Panc1 (cell line): Measurements from ENCODE around the gene WNT5A. TPM values are rescaled to one million over a fixed set of nuclear protein-coding genes. Genes with fewer than 3 reads are reported as not detected.

ENCODE experiments used
- ATAC-seq: fragments of 200-7000 bp; cut with Tn5 transposase; 2 replicates; pipeline ENCODE4 v1.9.1; 2020; ENCODE audit warnings: mild to moderate bottlenecking, moderate library complexity
- BruUV-seq: library from RNA; stranded (reverse); fragments of 400-500 nt; replicated peaks from 2 replicates; lab custom pipeline; 2021; lab: Mats Ljungman, UMichigan
- CTCF ChIA-PET: fragments of 300-600 bp; sonication (Branson Sonifier 250); formaldehyde crosslinking; loops from one replicate; lab custom pipeline; 2022; ENCODE audit warnings: antibody characterized with exemption; lab: Charles Lee
- POLR2A ChIA-PET: fragments of 300-600 bp; sonication (Branson Sonifier 250); formaldehyde crosslinking; loops from one replicate; lab custom pipeline; 2022; ENCODE audit warnings: antibody characterized with exemption; lab: Charles Lee
- DNase-seq: peaks from one replicate; pipeline ENCODE4 v3.0.0-alpha.2; 2010; ENCODE audit warnings: low read depth, low spot score
- H3K27ac ChIP-seq: 2 replicates; pipeline ENCODE4 v1.5.1; 2011; ENCODE audit warnings: mild to moderate bottlenecking, low read length, inconsistent platforms
- H3K27me3 ChIP-seq: fragments of 200-500 bp; sonication (Bioruptor generic); 2 replicates; pipeline ENCODE4 v1.6.0; 2014; ENCODE audit warnings: low read length, inconsistent platforms; ENCODE audit not compliant: control insufficient read depth, insufficient read depth
- H3K36me3 ChIP-seq: fragments of 200-500 bp; sonication (Bioruptor generic); 2 replicates; pipeline ENCODE4 v1.5.1; 2014; ENCODE audit warnings: inconsistent platforms, mild to moderate bottlenecking, low read length, moderate library complexity; ENCODE audit not compliant: control insufficient read depth, insufficient read depth
- H3K4me1 ChIP-seq: 2 replicates; pipeline ENCODE4 v1.5.1; 2011; ENCODE audit warnings: inconsistent platforms, mild to moderate bottlenecking, low read length, moderate library complexity; ENCODE audit not compliant: control insufficient read depth, insufficient read depth
- H3K4me3 ChIP-seq, 2 experiments: 2 replicates each; pipeline ENCODE4 v1.5.1; 2011 to 2012; ENCODE audit warnings: low read depth in 2 of 2, low read length in 2 of 2, mild to moderate bottlenecking in 2 of 2, inconsistent platforms in 1 of 2, moderate library complexity in 1 of 2
- H3K9me3 ChIP-seq: fragments of 200-500 bp; sonication (Bioruptor generic); 2 replicates; pipeline ENCODE4 v1.5.1; 2014; ENCODE audit warnings: low read depth, mild to moderate bottlenecking, inconsistent platforms, low read length, moderate library complexity; ENCODE audit not compliant: control insufficient read depth, insufficient read depth
- POLR2AphosphoS5 ChIP-seq: IDR thresholded peaks from 2 replicates; pipeline ENCODE4 v1.6.1; 2012; ENCODE audit warnings: mild to moderate bottlenecking, low read depth, low read length, moderate library complexity
- SIN3A ChIP-seq: IDR thresholded peaks from 2 replicates; pipeline ENCODE4 v1.6.1; 2012; ENCODE audit warnings: low read depth, mild to moderate bottlenecking, low read length, moderate library complexity, borderline replicate concordance; ENCODE audit not compliant: insufficient read depth
- TCF7L2 ChIP-seq: IDR thresholded peaks from 2 replicates; pipeline ENCODE4 v1.6.1; 2011; ENCODE audit warnings: mild to moderate bottlenecking, low read depth, low read length, inconsistent platforms
- in situ Hi-C: cut with HindIII; loops from 2 replicates; pipeline ENCODE4 v1.10.0; 2016; ENCODE audit warnings: low sequenced_read_pairs, low pct_unique_long_range_greater_than_20kb
- intact Hi-C: fragments of 100-400 bp; cut with micrococcal nuclease; formaldehyde crosslinking; loops from one replicate; pipeline ENCODE4 v1.10.0; 2022; ENCODE audit not compliant: unreplicated experiment
- total RNA-seq: library from RNA; stranded (reverse); gene quantifications from one replicate; pipeline ENCODE4 v1.2.1, GENCODE V29; 2021; ENCODE audit not compliant: unreplicated experiment
- TF ChIP-seq, protein P1 (sequence below), 2 experiments: IDR thresholded peaks; 2 replicates each; pipeline ENCODE4 v1.6.1; 2011 to 2012; ENCODE audit warnings: low read depth in 2 of 2, control low read depth in 1 of 2, low read length in 1 of 2, mild to moderate bottlenecking in 1 of 2, moderate library complexity in 1 of 2; ENCODE audit not compliant: insufficient read depth in 1 of 2
- TF ChIP-seq, protein P2 (sequence below): fragments of 450-650 bp; IDR thresholded peaks from 2 replicates; pipeline ENCODE4 v1.5.1; 2017; ENCODE audit warnings: mild to moderate bottlenecking

WNT5A gene
- total RNA-seq, 1 experiment from 2014 or later: 0.54 TPM

DNA sequence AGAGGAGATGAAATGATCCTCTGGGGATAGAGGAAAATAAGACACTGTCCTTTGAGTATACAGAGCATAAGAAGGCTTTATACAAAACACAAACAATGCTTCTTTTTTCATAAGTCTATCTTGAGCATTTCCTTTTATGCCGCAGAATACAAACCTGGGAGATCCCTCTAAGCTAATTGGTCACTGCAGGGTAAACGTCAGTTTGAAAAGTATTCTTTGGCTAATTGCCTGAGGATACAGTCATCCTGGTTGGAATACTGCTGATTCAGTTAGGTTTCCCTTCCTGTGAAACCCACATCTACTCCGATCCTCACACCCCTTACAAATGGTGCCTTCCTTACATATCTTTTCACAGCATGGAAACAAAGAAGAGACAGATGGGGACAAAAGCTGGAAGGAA is 10.6 kb downstream of the WNT5A start:
- Histone ChIP-seq H3K27ac (no peak overlapping the region), H3K4me1 (no peaks in the 10 kb centered on the region), H3K9me3 (no peaks in the 10 kb centered on the region), H3K36me3 (no peaks in the 10 kb centered on the region), H3K27me3 (peaks cover 13% of the 10 kb centered on the region), H3K4me3 (no peak overlapping the region)
- in situ Hi-C loops: no loop called here
- no TSS peak for BruUV-seq
- intact Hi-C loops: no loop called here
- ChIA-PET POLR2A (no interaction called here), CTCF (no interaction called here)
- TF ChIP-seq, protein P1, sequence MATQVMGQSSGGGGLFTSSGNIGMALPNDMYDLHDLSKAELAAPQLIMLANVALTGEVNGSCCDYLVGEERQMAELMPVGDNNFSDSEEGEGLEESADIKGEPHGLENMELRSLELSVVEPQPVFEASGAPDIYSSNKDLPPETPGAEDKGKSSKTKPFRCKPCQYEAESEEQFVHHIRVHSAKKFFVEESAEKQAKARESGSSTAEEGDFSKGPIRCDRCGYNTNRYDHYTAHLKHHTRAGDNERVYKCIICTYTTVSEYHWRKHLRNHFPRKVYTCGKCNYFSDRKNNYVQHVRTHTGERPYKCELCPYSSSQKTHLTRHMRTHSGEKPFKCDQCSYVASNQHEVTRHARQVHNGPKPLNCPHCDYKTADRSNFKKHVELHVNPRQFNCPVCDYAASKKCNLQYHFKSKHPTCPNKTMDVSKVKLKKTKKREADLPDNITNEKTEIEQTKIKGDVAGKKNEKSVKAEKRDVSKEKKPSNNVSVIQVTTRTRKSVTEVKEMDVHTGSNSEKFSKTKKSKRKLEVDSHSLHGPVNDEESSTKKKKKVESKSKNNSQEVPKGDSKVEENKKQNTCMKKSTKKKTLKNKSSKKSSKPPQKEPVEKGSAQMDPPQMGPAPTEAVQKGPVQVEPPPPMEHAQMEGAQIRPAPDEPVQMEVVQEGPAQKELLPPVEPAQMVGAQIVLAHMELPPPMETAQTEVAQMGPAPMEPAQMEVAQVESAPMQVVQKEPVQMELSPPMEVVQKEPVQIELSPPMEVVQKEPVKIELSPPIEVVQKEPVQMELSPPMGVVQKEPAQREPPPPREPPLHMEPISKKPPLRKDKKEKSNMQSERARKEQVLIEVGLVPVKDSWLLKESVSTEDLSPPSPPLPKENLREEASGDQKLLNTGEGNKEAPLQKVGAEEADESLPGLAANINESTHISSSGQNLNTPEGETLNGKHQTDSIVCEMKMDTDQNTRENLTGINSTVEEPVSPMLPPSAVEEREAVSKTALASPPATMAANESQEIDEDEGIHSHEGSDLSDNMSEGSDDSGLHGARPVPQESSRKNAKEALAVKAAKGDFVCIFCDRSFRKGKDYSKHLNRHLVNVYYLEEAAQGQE (IDR thresholded peaks at IDR 0.05; ENCODE audit: insufficient read depth in 1 of 2, low read depth in 2 of 2, low read length in 1 of 2): no peak
- no peak for TF ChIP-seq POLR2AphosphoS5
- ATAC-seq: no peak
- no peak for DNase-seq

DNA sequence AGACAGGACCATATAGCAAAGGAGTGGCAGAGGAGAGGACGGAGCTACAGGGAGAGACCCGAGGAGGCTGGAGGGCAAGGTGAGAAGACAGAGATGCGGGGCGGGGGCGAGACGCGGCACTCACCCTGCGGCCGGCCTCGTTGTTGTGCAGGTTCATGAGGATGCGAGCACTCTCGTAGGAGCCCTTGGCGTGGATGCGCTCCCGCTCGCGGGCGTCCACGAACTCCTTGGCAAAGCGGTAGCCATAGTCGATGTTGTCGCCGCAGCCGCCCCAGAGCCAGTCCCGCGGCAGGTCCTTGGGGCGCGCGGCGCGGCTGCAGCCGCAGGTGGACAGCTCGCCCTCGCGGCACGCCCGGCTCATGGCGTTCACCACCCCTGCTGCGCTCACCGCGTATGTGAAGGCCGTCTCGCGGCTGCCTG is 12.9 kb downstream of the WNT5A start:
- Histone ChIP-seq H3K9me3 (no peaks in the 10 kb centered on the region), H3K27me3 (peaks cover 5% of the 10 kb centered on the region; the same call in 1 of the 2 replicates), H3K4me1 (no peaks in the 10 kb centered on the region), H3K36me3 (no peaks in the 10 kb centered on the region), H3K27ac (no peak overlapping the region), H3K4me3 (no peak overlapping the region)
- TF ChIP-seq, protein P1 (IDR thresholded peaks at IDR 0.05; ENCODE audit: insufficient read depth in 1 of 2, low read depth in 2 of 2, low read length in 1 of 2): no peak
- TF ChIP-seq, protein P2, sequence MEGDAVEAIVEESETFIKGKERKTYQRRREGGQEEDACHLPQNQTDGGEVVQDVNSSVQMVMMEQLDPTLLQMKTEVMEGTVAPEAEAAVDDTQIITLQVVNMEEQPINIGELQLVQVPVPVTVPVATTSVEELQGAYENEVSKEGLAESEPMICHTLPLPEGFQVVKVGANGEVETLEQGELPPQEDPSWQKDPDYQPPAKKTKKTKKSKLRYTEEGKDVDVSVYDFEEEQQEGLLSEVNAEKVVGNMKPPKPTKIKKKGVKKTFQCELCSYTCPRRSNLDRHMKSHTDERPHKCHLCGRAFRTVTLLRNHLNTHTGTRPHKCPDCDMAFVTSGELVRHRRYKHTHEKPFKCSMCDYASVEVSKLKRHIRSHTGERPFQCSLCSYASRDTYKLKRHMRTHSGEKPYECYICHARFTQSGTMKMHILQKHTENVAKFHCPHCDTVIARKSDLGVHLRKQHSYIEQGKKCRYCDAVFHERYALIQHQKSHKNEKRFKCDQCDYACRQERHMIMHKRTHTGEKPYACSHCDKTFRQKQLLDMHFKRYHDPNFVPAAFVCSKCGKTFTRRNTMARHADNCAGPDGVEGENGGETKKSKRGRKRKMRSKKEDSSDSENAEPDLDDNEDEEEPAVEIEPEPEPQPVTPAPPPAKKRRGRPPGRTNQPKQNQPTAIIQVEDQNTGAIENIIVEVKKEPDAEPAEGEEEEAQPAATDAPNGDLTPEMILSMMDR: no peak
- no peak for TF ChIP-seq POLR2AphosphoS5
- no peak for TF ChIP-seq TCF7L2
- no peak for TF ChIP-seq SIN3A
- ChIA-PET POLR2A (no interaction called here), CTCF (no interaction called here)
- in situ Hi-C loops (no loop called here), intact Hi-C loops (no loop called here)
- ATAC-seq: no peak
- BruUV-seq: no TSS peak
- no peak for DNase-seq
